HEK293 (cell line): ENCODE results near the gene GLUD2.
"Not testable (repeated sequence)": the region's sequence is repeated elsewhere in the genome, so short reads cannot be mapped to it uniquely, and the experiment has no call there.

Experiments used
- CTCF ChIP-seq: fragments of 450-650 bp; formaldehyde crosslinking; IDR thresholded peaks from 2 replicates; pipeline ENCODE4 v1.5.1; 2016; ENCODE audit warnings: missing biosample characterization, missing genetic modification characterization
- KLF8 ChIP-seq: fragments of 450-650 bp; formaldehyde crosslinking; IDR thresholded peaks from 2 replicates; pipeline ENCODE4 v1.5.1; 2016; ENCODE audit warnings: missing biosample characterization, missing genetic modification characterization
- ZBTB8A ChIP-seq: fragments of 450-650 bp; formaldehyde crosslinking; IDR thresholded peaks from 2 replicates; pipeline ENCODE4 v1.5.1; 2016; ENCODE audit warnings: missing biosample characterization, missing genetic modification characterization
- ZNF19 ChIP-seq: fragments of 450-650 bp; formaldehyde crosslinking; IDR thresholded peaks from 2 replicates; pipeline ENCODE4; 2016; ENCODE audit warnings: missing biosample characterization, missing genetic modification characterization, low read depth
- ZNF24 ChIP-seq: fragments of 450-650 bp; formaldehyde crosslinking; IDR thresholded peaks from 2 replicates; pipeline ENCODE4 v1.5.1; 2016; ENCODE audit warnings: missing biosample characterization, missing genetic modification characterization
- ZNF274 ChIP-seq, 2 experiments: fragments of 200-500 bp in 1 of 2; fragments of 450-650 bp in 1 of 2; sonication (Bioruptor generic) in 1 of 2; formaldehyde crosslinking in 1 of 2; IDR thresholded peaks; 2 replicates each; pipeline versions ENCODE4 v1.5.1 to v1.6.1; 2014 to 2016; ENCODE audit warnings: borderline replicate concordance in 1 of 2, inconsistent platforms in 1 of 2, low read length in 1 of 2, missing biosample characterization in 1 of 2, missing genetic modification characterization in 1 of 2
- ZNF335 ChIP-seq: fragments of 450-650 bp; formaldehyde crosslinking; conservative IDR thresholded peaks from 2 replicates; pipeline ENCODE4 v1.5.1; 2016; ENCODE audit warnings: missing biosample characterization, missing genetic modification characterization
- ZNF488 ChIP-seq: fragments of 450-650 bp; formaldehyde crosslinking; IDR thresholded peaks from 2 replicates; pipeline ENCODE4 v1.5.1; 2016; ENCODE audit warnings: missing biosample characterization, missing genetic modification characterization
- ZNF768 ChIP-seq: fragments of 450-650 bp; formaldehyde crosslinking; IDR thresholded peaks from 2 replicates; pipeline ENCODE4 v1.5.1; 2018; ENCODE audit warnings: missing biosample characterization, mild to moderate bottlenecking, missing genetic modification characterization
- TF ChIP-seq, protein P1 (sequence below): fragments of 450-650 bp; formaldehyde crosslinking; IDR thresholded peaks from 2 replicates; pipeline ENCODE4 v1.5.1; 2017; ENCODE audit warnings: missing biosample characterization, missing genetic modification characterization

GRCh38 chrX:121047441-121048419 is at the start of gene GLUD2:
- TF ChIP-seq ZNF335 (tag by site-specific recombination); CTCF (tag by site-specific recombination); ZNF19 (tag by site-specific recombination); ZNF24; KLF8 (tag by site-specific recombination); ZNF768; ZNF488 (tag by site-specific recombination); ZBTB8A (tag by site-specific recombination); ZNF274 (IDR thresholded peaks at IDR 0.05; ENCODE audit: low read length); ZNF274 (tag by site-specific recombination; IDR thresholded peaks at IDR 0.05; ENCODE audit: borderline replicate concordance): not testable (repeated sequence)
- TF ChIP-seq, protein P1, sequence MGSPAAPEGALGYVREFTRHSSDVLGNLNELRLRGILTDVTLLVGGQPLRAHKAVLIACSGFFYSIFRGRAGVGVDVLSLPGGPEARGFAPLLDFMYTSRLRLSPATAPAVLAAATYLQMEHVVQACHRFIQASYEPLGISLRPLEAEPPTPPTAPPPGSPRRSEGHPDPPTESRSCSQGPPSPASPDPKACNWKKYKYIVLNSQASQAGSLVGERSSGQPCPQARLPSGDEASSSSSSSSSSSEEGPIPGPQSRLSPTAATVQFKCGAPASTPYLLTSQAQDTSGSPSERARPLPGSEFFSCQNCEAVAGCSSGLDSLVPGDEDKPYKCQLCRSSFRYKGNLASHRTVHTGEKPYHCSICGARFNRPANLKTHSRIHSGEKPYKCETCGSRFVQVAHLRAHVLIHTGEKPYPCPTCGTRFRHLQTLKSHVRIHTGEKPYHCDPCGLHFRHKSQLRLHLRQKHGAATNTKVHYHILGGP = not testable (repeated sequence)
